Stimulated activated CD8-positive, alpha-beta memory T cell treated with anti-CD3 and anti-CD28 coated beads, Interleukin-15, amount 100 ng/mL, for 1 hour (primary cell): ENCODE measurements around the gene NPAS3.

Experiments used
- DNase-seq: peaks from one replicate; pipeline ENCODE4 v3.0.0-alpha.2; 2020; ENCODE audit warnings: low read depth

The NPAS3 gene

DNA sequence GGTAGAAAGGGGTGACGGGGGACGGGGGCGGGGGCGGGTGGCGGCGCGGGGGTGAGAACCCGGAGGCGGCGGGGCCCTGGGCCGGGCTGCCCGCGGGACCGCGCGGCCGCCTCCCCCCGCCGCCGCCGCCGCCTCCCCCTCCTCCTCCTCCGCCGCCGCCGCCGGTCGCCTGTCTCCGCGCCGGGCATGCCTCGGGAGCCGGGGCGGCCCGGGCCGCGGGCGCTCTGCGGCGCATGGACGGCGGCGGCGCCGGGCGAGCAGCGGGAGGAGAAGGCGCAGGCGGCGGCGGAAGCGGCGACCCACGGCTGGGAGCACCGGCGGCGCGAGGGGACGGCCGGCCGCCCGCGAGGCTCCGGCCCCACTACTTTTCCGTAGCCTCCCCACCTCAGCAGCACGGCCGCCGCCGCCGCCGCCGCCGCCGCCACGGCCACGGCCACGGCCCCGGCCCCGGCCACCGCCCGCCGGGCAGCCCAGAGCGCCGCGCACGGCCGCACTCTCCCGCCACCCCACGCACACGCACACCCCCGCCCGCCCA is at the start of gene NPAS3:
TSS of gene NPAS3 (plus strand) at position 161 of the 535 bp plus-strand sequence.
- no peak for DNase-seq

GRCh38 chr14:32896979-32897697 is 41.5 kb upstream of the NPAS3 start:
- DNase-seq, result no peak

- no peak for DNase-seq
These were observed 41.0 kb upstream of the NPAS3 start for GRCh38 chr14:32897698-32898064.

- DNase-seq, result no peak
These were observed 39.8 kb upstream of the NPAS3 start for GRCh38 chr14:32898876-32899275.

DNA sequence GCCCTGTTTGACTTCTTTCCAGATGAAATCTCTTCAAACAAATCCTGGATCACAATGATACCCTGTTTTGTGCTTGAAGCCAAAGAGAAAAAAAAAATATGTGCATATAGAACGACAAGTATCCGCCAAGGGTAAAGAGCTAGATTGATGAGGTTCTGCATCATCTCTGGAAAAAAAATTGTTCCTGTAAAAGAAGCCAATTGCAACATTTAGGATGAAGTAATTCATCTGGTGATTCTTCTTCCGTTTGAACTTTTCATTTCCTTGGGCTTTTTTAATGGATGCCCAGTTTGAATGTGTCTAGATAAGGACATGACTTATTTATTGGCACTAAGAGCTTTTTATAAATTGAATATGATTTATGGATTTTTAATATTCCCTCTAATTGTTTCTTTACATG is 38.1 kb upstream of the NPAS3 start:
- no peak for DNase-seq

GRCh38 chr14:32905013-32905412 is 33.7 kb upstream of the NPAS3 start:
- no peak for DNase-seq

- no peak for DNase-seq
These were observed 32.0 kb upstream of the NPAS3 start for GRCh38 chr14:32906672-32907071.

GRCh38 chr14:32908196-32909084 is 30.2 kb upstream of the NPAS3 start:
- DNase-seq, result no peak

- no peak for DNase-seq
These were observed 25.0 kb upstream of the NPAS3 start for GRCh38 chr14:32913725-32914124.

DNA sequence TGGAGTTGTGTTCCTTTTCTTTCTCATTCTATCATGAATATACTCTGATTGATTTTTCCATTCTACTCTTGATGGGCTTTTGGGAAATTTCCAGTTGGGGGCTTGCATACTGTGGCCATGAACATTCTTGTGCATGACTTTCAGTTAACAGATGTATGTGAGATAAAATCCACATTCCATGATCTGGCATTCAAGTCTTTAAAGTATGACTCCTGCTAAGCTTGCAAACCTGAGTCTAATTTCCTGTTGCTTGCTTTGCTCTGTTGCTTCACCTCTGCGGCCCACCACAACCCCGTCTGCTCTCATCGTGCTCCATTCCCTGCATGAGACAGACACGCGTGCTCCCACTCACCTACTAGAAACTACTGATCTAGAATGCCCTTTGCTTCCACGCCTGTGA is 24.3 kb upstream of the NPAS3 start:
- no peak for DNase-seq

- DNase-seq, result no peak
These were observed 17.9 kb upstream of the NPAS3 start for GRCh38 chr14:32920696-32921276.

DNA sequence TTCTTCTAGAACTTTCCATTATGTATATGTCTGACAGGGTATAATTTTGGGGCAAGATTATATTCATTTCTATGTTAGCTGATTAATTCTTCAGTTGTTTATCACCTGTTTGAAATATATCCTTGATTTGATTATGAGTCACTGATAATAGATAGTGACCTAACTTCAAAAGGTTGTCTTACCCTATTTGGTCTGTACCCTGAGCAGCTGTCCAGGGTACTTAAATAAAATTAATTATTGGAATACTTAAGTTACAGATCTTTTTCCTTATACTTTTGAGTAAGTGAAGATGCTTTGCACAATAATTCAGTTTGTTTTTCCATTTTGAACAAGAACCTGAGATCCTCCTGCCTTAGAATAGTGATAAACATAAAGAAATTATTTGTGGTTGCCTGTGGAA is 13.2 kb upstream of the NPAS3 start:
- DNase-seq, result no peak

DNA sequence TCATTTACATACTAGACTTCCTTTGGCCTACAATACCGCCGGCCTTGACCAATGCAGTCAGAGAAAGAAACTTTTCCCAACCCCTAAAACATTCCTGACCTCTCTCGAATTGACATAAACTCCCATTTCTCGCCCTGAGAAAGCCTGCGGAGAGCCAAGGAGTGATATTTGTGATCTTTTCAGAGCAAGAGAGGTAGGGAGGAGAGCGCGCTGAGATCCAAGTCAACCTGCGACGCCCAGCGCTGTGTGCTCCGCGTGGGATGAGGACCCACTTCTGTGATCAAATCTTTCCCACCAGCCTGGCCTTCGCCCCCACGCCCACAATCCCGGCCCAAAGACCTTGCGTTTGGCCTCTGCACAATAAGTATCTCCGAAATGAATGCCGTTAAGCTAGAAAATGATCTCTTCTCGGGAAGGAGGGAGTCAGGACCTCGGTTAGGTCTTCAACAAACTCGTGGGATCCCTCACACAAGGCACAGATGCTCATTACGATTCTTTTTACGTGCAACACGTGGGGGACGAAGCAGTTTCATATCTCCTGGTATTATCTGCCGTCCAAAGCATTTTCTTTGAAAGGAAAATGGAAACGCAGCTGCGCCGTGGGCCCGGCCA is 6.3 kb upstream of the NPAS3 start:
- DNase-seq, result no peak

- DNase-seq, result no peak
These were observed 5.6 kb upstream of the NPAS3 start for GRCh38 chr14:32932914-32933628.

DNA sequence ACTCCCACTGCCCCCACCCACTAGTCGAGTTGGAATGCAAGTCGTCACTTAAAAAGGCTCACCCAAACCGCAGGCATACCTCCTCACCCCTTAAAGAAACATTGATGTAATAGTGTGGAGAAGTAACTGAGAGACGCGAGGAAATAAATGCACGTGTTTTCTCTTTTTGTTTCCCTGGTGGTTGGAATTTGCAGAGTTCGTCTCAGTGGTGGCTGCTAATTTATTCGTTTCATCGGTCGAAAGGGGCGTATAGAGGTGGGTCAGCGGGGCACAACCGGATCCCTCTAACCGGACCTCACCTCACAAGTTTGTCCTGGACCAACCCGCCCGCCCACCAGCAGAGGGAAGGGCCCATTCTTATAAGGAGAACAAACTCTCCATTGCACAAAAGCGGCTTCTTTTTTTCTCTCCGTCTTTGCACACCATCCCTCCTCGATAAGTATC is 5.0 kb upstream of the NPAS3 start:
- DNase-seq, result no peak

DNA sequence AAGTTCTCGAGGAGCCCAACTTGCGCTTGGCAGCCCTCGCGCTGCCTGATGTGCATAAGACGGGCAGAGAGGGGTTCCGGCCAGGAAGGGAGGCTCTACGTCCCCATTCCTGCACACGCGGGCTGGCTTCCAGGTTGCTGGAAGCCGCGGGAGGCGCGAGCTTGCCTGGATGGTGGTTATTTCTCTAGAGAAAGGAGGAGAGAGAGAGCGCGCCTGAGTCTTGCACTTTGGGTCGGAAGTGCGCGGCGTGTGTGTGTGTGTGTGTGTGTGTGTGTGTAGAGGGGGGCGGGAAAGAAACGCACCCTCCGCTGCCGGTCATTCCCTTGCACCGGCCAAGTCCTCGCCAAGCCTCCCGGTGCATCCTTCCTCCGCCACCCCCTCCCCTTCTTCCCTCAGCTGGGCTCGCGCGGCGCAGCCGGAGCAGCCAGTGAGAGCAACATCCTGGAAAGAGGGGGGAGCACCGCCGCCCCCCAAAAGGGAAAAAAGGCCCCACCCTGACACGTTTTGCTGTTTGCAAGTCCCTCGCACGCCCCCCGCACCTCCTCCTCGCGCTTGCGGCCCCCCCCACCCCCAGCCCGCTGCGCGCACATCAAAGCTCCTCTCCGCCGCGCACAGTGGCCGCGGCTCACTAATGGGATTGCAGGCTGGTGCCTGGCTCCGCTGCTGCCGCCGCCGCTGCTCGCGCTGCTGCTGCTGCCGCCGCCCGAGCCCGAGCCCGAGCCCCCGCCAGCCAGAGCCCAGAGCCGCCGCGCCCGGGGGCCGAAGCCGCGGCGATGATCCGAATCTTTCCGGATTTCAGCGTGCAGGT is 4.4 kb upstream of the NPAS3 start:
- no peak for DNase-seq

- DNase-seq, result no peak
These were observed 3.6 kb upstream of the NPAS3 start for GRCh38 chr14:32934881-32935633.

DNA sequence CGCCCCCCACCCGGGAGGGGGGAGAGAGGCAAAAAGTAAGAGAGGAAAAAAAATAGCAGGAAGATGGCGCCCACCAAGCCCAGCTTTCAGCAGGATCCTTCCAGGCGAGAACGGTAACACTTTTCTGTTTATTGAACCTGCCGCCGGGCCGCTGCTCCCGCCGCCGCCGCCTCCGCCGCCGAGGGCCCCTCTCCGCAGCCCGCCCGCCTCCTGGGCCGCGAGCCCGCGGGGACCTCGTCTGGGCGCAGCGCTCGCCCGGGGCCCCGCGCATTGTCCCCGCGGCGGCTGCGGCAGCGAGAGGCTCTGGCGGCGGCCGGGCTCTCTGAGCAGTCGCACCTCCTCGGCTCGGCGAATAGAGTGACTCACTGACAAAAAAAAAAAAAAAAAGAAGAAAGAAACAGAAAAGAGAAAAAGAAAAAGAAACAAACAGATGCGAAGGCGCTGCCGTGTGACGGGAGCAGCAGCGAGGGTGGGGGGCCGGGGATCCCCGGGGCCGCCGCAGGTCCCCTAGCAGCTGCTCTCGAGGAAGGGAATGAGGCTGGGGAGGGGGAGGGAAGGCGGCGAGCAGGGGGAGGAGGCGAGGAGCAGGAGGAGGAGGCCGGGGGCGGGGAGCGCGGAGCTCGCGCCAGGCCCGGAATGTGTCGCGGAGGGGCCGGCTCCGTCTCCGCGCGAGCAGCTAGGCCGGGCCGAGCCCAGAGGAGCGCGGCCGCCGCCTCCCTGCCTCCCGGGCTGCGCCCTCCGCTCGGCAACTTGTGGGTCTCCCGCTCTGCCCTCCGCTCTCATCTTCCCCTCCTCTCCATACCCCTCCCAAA is 781 bp downstream of the NPAS3 start:
- no peak for DNase-seq

DNA sequence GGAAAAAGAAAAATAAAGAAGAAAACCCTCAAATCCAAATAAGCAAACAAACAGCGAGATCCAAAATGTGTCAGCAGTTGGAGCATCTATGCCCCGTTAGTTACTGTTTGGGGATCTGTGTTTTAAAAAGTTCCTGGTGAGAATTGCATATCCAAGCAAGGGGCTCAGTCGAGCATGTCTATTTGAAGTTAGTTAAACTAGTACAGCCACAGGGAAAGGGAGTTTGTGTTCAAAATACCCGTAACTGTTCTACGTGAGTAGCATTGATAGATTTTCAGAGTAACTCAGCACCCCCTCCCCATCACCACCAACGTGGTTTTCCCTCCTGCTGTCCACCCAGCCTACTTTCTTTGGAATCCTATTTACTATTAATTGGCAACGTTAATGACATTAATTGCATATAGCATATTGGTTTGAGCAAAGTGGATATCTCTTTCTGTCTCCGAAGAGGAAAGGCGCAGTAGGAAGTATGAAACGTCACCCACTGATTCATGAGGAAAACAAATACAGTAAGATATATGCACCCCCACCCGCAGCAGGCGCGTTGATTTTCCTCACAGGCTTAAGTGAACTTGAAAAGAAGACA is 1.5 kb downstream of the NPAS3 start:
- DNase-seq, result no peak
